NCI-H345 (cell line): ENCODE results near the gene RPUSD1.
"Not testable (repeated sequence)": the region's sequence is repeated elsewhere in the genome, so short reads cannot be mapped to it uniquely, and the experiment has no call there.

Source experiments
- DNase-seq: peaks from one replicate; lab custom pipeline; 2025; lab: John Stamatoyannopoulos, UW

Gene RPUSD1

GRCh38 chr16:747978-748746, 40.0 kb downstream of the RPUSD1 start:
- DNase-seq = no peak

GRCh38 chr16:746637-747036, 41.5 kb downstream of the RPUSD1 start:
- DNase-seq = no peak

- DNase-seq = peak; percentile 16
Observed at GRCh38 chr16:745739-746138, 42.4 kb downstream of the RPUSD1 start.

DNA sequence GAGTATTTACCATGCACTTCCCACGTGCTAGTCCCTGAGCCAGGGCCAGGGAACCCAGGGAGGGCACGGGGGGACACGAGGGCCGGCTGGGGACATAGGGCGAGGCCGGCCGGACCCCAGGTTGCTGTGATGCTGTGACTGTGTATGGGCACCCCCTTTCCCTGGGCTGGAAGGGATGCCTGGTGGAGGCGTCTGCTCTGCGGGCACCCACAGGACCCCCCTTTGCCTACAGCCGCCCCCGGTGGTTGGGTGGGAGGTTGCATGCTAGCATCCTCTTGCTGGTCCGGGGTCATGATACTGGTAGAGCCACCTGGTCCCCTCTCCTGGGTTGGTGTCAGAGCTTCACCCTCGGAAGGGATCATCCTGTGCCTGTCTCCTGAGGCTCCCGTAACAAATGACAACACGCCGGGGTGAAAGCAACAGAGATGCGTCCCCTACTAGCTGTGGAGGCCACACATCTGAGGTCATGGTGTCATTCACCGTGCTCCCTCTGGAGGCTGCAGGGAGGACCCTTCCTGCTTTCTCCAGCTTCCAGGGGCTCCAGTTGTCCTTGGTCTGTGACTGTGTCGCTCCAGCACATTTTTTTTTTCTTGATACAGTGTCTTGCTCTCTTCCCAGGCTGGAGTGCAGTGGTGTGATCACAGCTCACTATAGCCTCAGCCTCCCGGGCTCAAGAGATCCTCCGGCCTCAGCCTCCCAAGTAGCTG, 44.2 kb downstream of the RPUSD1 start:
- DNase-seq = no peak

- DNase-seq = not testable (repeated sequence)
Observed at GRCh38 chr16:742894-743293, 45.3 kb downstream of the RPUSD1 start.

- no peak for DNase-seq
Observed at GRCh38 chr16:741986-742629, 46.1 kb downstream of the RPUSD1 start.

GRCh38 chr16:740764-741505, 47.2 kb downstream of the RPUSD1 start, which contains the start of gene CIAO3:
CIAO3 (minus strand) TSS chr16:740997; CDS start chr16:740985, 12 bp downstream.
- peak; percentile 91 for DNase-seq

- DNase-seq = no peak
Observed at GRCh38 chr16:740459-740763, 47.8 kb downstream of the RPUSD1 start.

GRCh38 chr16:739560-740458, 48.4 kb downstream of the RPUSD1 start:
- no peak for DNase-seq

- no peak for DNase-seq
Observed at GRCh38 chr16:736936-737481, 51.2 kb downstream of the RPUSD1 start.

GRCh38 chr16:735982-736453, 52.2 kb downstream of the RPUSD1 start:
- no peak for DNase-seq

DNA sequence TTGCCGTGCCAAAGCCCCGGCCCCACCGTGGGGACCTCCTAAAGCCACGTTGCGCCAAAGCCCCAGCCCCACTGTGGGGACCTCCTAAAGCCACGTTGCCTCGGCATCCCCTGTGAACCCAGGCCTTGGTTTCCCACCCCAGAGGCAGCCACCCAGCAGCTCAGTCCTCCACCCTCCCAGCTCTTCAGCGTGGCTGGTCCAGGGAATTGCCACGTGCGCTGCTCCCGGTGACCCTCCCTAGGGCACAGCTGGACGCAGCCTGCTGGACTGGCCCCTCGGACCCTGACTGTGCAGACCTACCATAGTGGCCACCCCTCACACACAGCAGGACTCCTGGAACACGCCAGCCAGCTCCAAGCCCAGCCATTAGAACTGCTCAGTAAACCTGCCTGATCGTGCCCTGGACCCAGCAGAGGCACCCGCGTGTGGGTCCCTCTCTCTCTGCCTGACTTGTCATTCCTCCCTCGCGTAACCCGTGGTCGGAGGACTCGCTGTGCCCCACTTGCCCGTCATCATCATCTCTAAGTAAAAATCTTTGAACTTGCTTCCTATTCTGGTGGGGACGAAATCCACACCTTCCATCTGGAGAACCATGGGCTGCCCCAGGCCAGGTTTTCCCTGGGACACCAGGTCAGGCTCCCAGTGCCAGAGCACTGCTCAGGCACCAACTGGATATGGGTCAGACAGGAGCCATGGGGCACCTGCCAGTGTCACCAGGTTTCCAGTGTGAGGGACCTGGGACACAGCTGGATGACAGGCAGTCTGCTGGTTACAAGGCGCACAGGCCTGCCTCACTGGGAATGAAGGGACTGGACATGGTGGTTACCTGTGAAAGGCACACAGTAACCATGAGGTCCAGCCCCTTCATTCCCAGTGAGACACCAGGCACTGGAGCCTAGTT, 53.0 kb downstream of the RPUSD1 start:
- no peak for DNase-seq
